ENCODE data around the gene TSC1.

The TSC1 gene

GRCh38 chr9:132858751-132859150, 85.7 kb downstream of the TSC1 start:
- Histone ChIP-seq H3K4me1 (ENCODE audit: control extremely low read depth in 1 of 4, control insufficient read depth in 4 of 4, insufficient read depth in 4 of 4, low read length in 3 of 4) (no peaks in the 10 kb centered on the region), H3K9me3 (ENCODE audit: control extremely low read depth in 1 of 5, control insufficient read depth in 4 of 5, insufficient read depth in 2 of 5, low read depth in 1 of 5, low read length in 4 of 5) (no peaks in the 10 kb centered on the region), H3K27ac (ENCODE audit: insufficient read depth in 1 of 2, low read depth in 1 of 2, low read length in 2 of 2, poor library complexity in 1 of 2, severe bottlenecking in 2 of 2) (no peak overlapping the region), H3K4me3 (ENCODE audit: control insufficient read depth in 1 of 7, extremely low read depth in 1 of 7, insufficient read depth in 4 of 7, low read depth in 2 of 7, low read length in 6 of 7) (no peak overlapping the region), H3K27me3 (replicated peaks in 2 of 5; ENCODE audit: control insufficient read depth in 4 of 5, insufficient read depth in 5 of 5, low read length in 4 of 5) (no peaks in the 10 kb centered on the region), H3K36me3 (ENCODE audit: control insufficient read depth in 4 of 4, insufficient read depth in 4 of 4, low read length in 3 of 4) (no peaks in the 10 kb centered on the region)
- 100% methylated on average over 7 of the region's 7 CpGs for WGBS (ENCODE audit: insufficient coverage)
- DNase-seq, result no peak
- ChIA-PET POLR2A (no interaction called here), CTCF (interaction anchor here (1.9 kb wide), 1 partner anchor 9 kb away, joined by 4 read pairs; no protein-coding TSS in a partner anchor)

GRCh38 chr9:132857616-132858342, 86.6 kb downstream of the TSC1 start:
- CTCF ChIA-PET, result interaction anchor here (1.0 to 1.9 kb wide), 2 partner anchors 8 to 40 kb away, joined by 3 to 4 read pairs; no protein-coding TSS in a partner anchor

GRCh38 chr9:132857031-132857430, 87.4 kb downstream of the TSC1 start:
- no peaks in the 10 kb centered on the region for H3K36me3 ChIP-seq (ENCODE audit: control insufficient read depth in 4 of 4, insufficient read depth in 4 of 4, low read length in 3 of 4)
- 100% methylated on average over 4 of the region's 8 CpGs for WGBS (ENCODE audit: insufficient coverage)
- H3K9me3 ChIP-seq (ENCODE audit: control extremely low read depth in 1 of 5, control insufficient read depth in 4 of 5, insufficient read depth in 2 of 5, low read depth in 1 of 5, low read length in 4 of 5), result no peaks in the 10 kb centered on the region
- ChIA-PET CTCF (interaction anchor here (1.0 to 1.9 kb wide), 2 partner anchors 8 to 40 kb away, joined by 3 to 4 read pairs; no protein-coding TSS in a partner anchor), POLR2A (no interaction called here)
- H3K4me3 ChIP-seq (ENCODE audit: control insufficient read depth in 1 of 7, extremely low read depth in 1 of 7, insufficient read depth in 4 of 7, low read depth in 2 of 7, low read length in 6 of 7), result no peak overlapping the region
- H3K4me1 ChIP-seq (ENCODE audit: control extremely low read depth in 1 of 4, control insufficient read depth in 4 of 4, insufficient read depth in 4 of 4, low read length in 3 of 4), result no peaks in the 10 kb centered on the region
- no peak overlapping the region for H3K27ac ChIP-seq (ENCODE audit: insufficient read depth in 1 of 2, low read depth in 1 of 2, low read length in 2 of 2, poor library complexity in 1 of 2, severe bottlenecking in 2 of 2)
- H3K27me3 ChIP-seq (replicated peaks in 2 of 5; ENCODE audit: control insufficient read depth in 4 of 5, insufficient read depth in 5 of 5, low read length in 4 of 5), result no peaks in the 10 kb centered on the region
- no peak for DNase-seq

More at GRCh38 chr9:132857616-132858342, 86.6 kb downstream of the TSC1 start:
- no peaks in the 10 kb centered on the region for H3K36me3 ChIP-seq (ENCODE audit: control insufficient read depth in 4 of 4, insufficient read depth in 4 of 4, low read length in 3 of 4)
- WGBS (ENCODE audit: insufficient coverage), result 85% methylated on average over 23 of the region's 24 CpGs
- no peak overlapping the region for H3K4me3 ChIP-seq (ENCODE audit: control insufficient read depth in 1 of 7, extremely low read depth in 1 of 7, insufficient read depth in 4 of 7, low read depth in 2 of 7, low read length in 6 of 7)
- H3K9me3 ChIP-seq (ENCODE audit: control extremely low read depth in 1 of 5, control insufficient read depth in 4 of 5, insufficient read depth in 2 of 5, low read depth in 1 of 5, low read length in 4 of 5), result no peaks in the 10 kb centered on the region
- H3K27me3 ChIP-seq (replicated peaks in 2 of 5; ENCODE audit: control insufficient read depth in 4 of 5, insufficient read depth in 5 of 5, low read length in 4 of 5), result no peaks in the 10 kb centered on the region
- POLR2A ChIA-PET, result no interaction called here
- DNase-seq, result no peak
- H3K27ac ChIP-seq (ENCODE audit: insufficient read depth in 1 of 2, low read depth in 1 of 2, low read length in 2 of 2, poor library complexity in 1 of 2, severe bottlenecking in 2 of 2), result no peak overlapping the region
- H3K4me1 ChIP-seq (ENCODE audit: control extremely low read depth in 1 of 4, control insufficient read depth in 4 of 4, insufficient read depth in 4 of 4, low read length in 3 of 4), result no peaks in the 10 kb centered on the region

GRCh38 chr9:132855904-132856303, 88.5 kb downstream of the TSC1 start:
- H3K4me1 ChIP-seq (ENCODE audit: control extremely low read depth in 1 of 4, control insufficient read depth in 4 of 4, insufficient read depth in 4 of 4, low read length in 3 of 4), result no peaks in the 10 kb centered on the region
- no peaks in the 10 kb centered on the region for H3K27me3 ChIP-seq (replicated peaks in 2 of 5; ENCODE audit: control insufficient read depth in 4 of 5, insufficient read depth in 5 of 5, low read length in 4 of 5)
- no peak for DNase-seq
- 100% methylated on average over 2 of the region's 5 CpGs for WGBS (ENCODE audit: insufficient coverage)
- no peaks in the 10 kb centered on the region for H3K9me3 ChIP-seq (ENCODE audit: control extremely low read depth in 1 of 5, control insufficient read depth in 4 of 5, insufficient read depth in 2 of 5, low read depth in 1 of 5, low read length in 4 of 5)
- POLR2A ChIA-PET, result no interaction called here
- H3K4me3 ChIP-seq (ENCODE audit: control insufficient read depth in 1 of 7, extremely low read depth in 1 of 7, insufficient read depth in 4 of 7, low read depth in 2 of 7, low read length in 6 of 7), result no peak overlapping the region
- CTCF ChIA-PET, result no interaction called here
- no peak overlapping the region for H3K27ac ChIP-seq (ENCODE audit: insufficient read depth in 1 of 2, low read depth in 1 of 2, low read length in 2 of 2, poor library complexity in 1 of 2, severe bottlenecking in 2 of 2)
- no peaks in the 10 kb centered on the region for H3K36me3 ChIP-seq (ENCODE audit: control insufficient read depth in 4 of 4, insufficient read depth in 4 of 4, low read length in 3 of 4)

- ChIA-PET CTCF (interaction anchor here (1.4 kb wide), 1 partner anchor 45 kb away, joined by 3 read pairs; no protein-coding TSS in a partner anchor), POLR2A (no interaction called here)
- no peaks in the 10 kb centered on the region for H3K9me3 ChIP-seq (ENCODE audit: control extremely low read depth in 1 of 5, control insufficient read depth in 4 of 5, insufficient read depth in 2 of 5, low read depth in 1 of 5, low read length in 4 of 5)
- 67% methylated on average over 10 of the region's 10 CpGs for WGBS (ENCODE audit: insufficient coverage)
- H3K4me1 ChIP-seq (ENCODE audit: control extremely low read depth in 1 of 4, control insufficient read depth in 4 of 4, insufficient read depth in 4 of 4, low read length in 3 of 4), result no peaks in the 10 kb centered on the region
- H3K27ac ChIP-seq (ENCODE audit: insufficient read depth in 1 of 2, low read depth in 1 of 2, low read length in 2 of 2, poor library complexity in 1 of 2, severe bottlenecking in 2 of 2), result no peak overlapping the region
- no peaks in the 10 kb centered on the region for H3K36me3 ChIP-seq (ENCODE audit: control insufficient read depth in 4 of 4, insufficient read depth in 4 of 4, low read length in 3 of 4)
- no peak overlapping the region for H3K4me3 ChIP-seq (ENCODE audit: control insufficient read depth in 1 of 7, extremely low read depth in 1 of 7, insufficient read depth in 4 of 7, low read depth in 2 of 7, low read length in 6 of 7)
- H3K27me3 ChIP-seq (replicated peaks in 2 of 5; ENCODE audit: control insufficient read depth in 4 of 5, insufficient read depth in 5 of 5, low read length in 4 of 5), result no peaks in the 10 kb centered on the region
- DNase-seq, result no peak
Observed at GRCh38 chr9:132854832-132855231, 89.6 kb downstream of the TSC1 start.

GRCh38 chr9:132853482-132853881, 90.9 kb downstream of the TSC1 start:
- no peaks in the 10 kb centered on the region for H3K9me3 ChIP-seq (ENCODE audit: control extremely low read depth in 1 of 5, control insufficient read depth in 4 of 5, insufficient read depth in 2 of 5, low read depth in 1 of 5, low read length in 4 of 5)
- no peak for DNase-seq
- H3K4me1 ChIP-seq (ENCODE audit: control extremely low read depth in 1 of 4, control insufficient read depth in 4 of 4, insufficient read depth in 4 of 4, low read length in 3 of 4), result no peaks in the 10 kb centered on the region
- no peaks in the 10 kb centered on the region for H3K27me3 ChIP-seq (replicated peaks in 2 of 5; ENCODE audit: control insufficient read depth in 4 of 5, insufficient read depth in 5 of 5, low read length in 4 of 5)
- 93% methylated on average over 3 of the region's 4 CpGs for WGBS (ENCODE audit: insufficient coverage)
- no peak overlapping the region for H3K4me3 ChIP-seq (ENCODE audit: control insufficient read depth in 1 of 7, extremely low read depth in 1 of 7, insufficient read depth in 4 of 7, low read depth in 2 of 7, low read length in 6 of 7)
- no peak overlapping the region for H3K27ac ChIP-seq (ENCODE audit: insufficient read depth in 1 of 2, low read depth in 1 of 2, low read length in 2 of 2, poor library complexity in 1 of 2, severe bottlenecking in 2 of 2)
- ChIA-PET CTCF (interaction anchor here (1.5 kb wide), 1 partner anchor 21 kb away, joined by 3 read pairs; no protein-coding TSS in a partner anchor), POLR2A (no interaction called here)
- H3K36me3 ChIP-seq (ENCODE audit: control insufficient read depth in 4 of 4, insufficient read depth in 4 of 4, low read length in 3 of 4), result no peaks in the 10 kb centered on the region

GRCh38 chr9:132849185-132849706, 95.2 kb downstream of the TSC1 start:
- no peak overlapping the region for H3K27ac ChIP-seq (ENCODE audit: insufficient read depth in 1 of 2, low read depth in 1 of 2, low read length in 2 of 2, poor library complexity in 1 of 2, severe bottlenecking in 2 of 2)
- POLR2A ChIA-PET, result no interaction called here
- H3K9me3 ChIP-seq (ENCODE audit: control extremely low read depth in 1 of 5, control insufficient read depth in 4 of 5, insufficient read depth in 2 of 5, low read depth in 1 of 5, low read length in 4 of 5), result no peaks in the 10 kb centered on the region
- CTCF ChIA-PET, result interaction anchor here (0.6 to 1.6 kb wide), 4 partner anchors 9 to 52 kb away, joined by 3 to 7 read pairs (median 4); no protein-coding TSS in a partner anchor
- no peaks in the 10 kb centered on the region for H3K27me3 ChIP-seq (replicated peaks in 2 of 5; ENCODE audit: control insufficient read depth in 4 of 5, insufficient read depth in 5 of 5, low read length in 4 of 5)
- 100% methylated on average over 12 of the region's 12 CpGs for WGBS (ENCODE audit: insufficient coverage)
- no peak overlapping the region for H3K4me3 ChIP-seq (ENCODE audit: control insufficient read depth in 1 of 7, extremely low read depth in 1 of 7, insufficient read depth in 4 of 7, low read depth in 2 of 7, low read length in 6 of 7)
- no peak for DNase-seq
- H3K36me3 ChIP-seq (ENCODE audit: control insufficient read depth in 4 of 4, insufficient read depth in 4 of 4, low read length in 3 of 4), result no peaks in the 10 kb centered on the region
- no peaks in the 10 kb centered on the region for H3K4me1 ChIP-seq (ENCODE audit: control extremely low read depth in 1 of 4, control insufficient read depth in 4 of 4, insufficient read depth in 4 of 4, low read length in 3 of 4)
